AG09309 (cell line): ENCODE data around the gene FN3K.

Experiments
- DNase-seq: peaks from one replicate; pipeline ENCODE4 v3.0.0-alpha.2; 2010; ENCODE audit warnings: low read depth
- H3K4me3 ChIP-seq: 2 replicates; pipeline ENCODE4 v1.5.1; 2011; ENCODE audit warnings: mild to moderate bottlenecking, low read depth, low read length, moderate library complexity; ENCODE audit not compliant: control insufficient read depth
- CTCF ChIP-seq: IDR thresholded peaks from 2 replicates; pipeline ENCODE4 v1.5.1; 2011; ENCODE audit warnings: mild to moderate bottlenecking, low read depth, low read length, inconsistent platforms; ENCODE audit not compliant: insufficient read depth, control insufficient read depth; ENCODE audit errors: missing control alignments

The FN3K gene

GRCh38 chr17:82790391-82790790, 55.0 kb downstream of the FN3K start:
- DNase-seq = no peak
- no peak for TF ChIP-seq CTCF
- H3K4me3 ChIP-seq = no peak overlapping the region

- DNase-seq = peak; percentile 17
- no peak for TF ChIP-seq CTCF
- no peak overlapping the region for H3K4me3 ChIP-seq
Measured at GRCh38 chr17:82791532-82791931, 56.1 kb downstream of the FN3K start.

- no peak for DNase-seq
- H3K4me3 ChIP-seq = no peak overlapping the region
- TF ChIP-seq CTCF = no peak
Measured at GRCh38 chr17:82793974-82794630, 58.7 kb downstream of the FN3K start.

GRCh38 chr17:82794781-82795482, 59.5 kb downstream of the FN3K start:
- no peak overlapping the region for H3K4me3 ChIP-seq
- TF ChIP-seq CTCF = no peak
- DNase-seq = no peak

GRCh38 chr17:82795615-82796014, 60.2 kb downstream of the FN3K start:
- H3K4me3 ChIP-seq = no peak overlapping the region
- DNase-seq = no peak
- no peak for TF ChIP-seq CTCF

GRCh38 chr17:82797061-82797460, 61.6 kb downstream of the FN3K start:
- H3K4me3 ChIP-seq = no peak overlapping the region
- no peak for TF ChIP-seq CTCF
- no peak for DNase-seq

- no peak for DNase-seq
- no peak overlapping the region for H3K4me3 ChIP-seq
- no peak for TF ChIP-seq CTCF
Measured at GRCh38 chr17:82798752-82799151, 63.3 kb downstream of the FN3K start.
